HG02970 (cell line): Measurements from ENCODE around the gene CAPN10.

ENCODE experiments used
- ATAC-seq: cut with Tn5 transposase; IDR thresholded peaks from one replicate; pipeline ENCODE4 v1.9.1; 2021; ENCODE audit warnings: mild to moderate bottlenecking, moderate library complexity, moderate number of reproducible peaks; ENCODE audit not compliant: unreplicated experiment, low FRiP score

CAPN10 gene

GRCh38 chr2:240588669-240589068, 2.1 kb downstream of the CAPN10 start:
- ATAC-seq, result no peak

DNA sequence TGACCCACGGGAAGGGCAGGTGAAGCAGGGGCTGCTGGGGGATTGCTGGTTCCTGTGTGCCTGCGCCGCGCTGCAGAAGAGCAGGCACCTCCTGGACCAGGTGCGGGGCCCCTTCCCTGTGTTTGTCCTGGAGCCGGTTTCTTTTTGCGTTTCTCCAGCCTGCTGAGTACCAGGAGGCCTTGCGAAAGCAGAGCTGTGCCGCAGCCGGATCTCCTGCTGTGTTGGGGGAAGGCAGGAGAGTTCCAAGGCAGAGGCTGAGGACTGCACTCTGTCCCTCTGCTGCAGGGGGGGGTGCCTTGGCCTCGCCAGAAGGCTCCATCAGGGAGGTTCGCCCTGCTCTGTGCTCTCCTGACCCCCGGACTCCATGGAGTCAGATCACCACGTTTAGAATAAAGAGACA, 2.8 kb downstream of the CAPN10 start:
- no peak for ATAC-seq

- ATAC-seq, result no peak
Observed at GRCh38 chr2:240589850-240590525, 3.5 kb downstream of the CAPN10 start.

DNA sequence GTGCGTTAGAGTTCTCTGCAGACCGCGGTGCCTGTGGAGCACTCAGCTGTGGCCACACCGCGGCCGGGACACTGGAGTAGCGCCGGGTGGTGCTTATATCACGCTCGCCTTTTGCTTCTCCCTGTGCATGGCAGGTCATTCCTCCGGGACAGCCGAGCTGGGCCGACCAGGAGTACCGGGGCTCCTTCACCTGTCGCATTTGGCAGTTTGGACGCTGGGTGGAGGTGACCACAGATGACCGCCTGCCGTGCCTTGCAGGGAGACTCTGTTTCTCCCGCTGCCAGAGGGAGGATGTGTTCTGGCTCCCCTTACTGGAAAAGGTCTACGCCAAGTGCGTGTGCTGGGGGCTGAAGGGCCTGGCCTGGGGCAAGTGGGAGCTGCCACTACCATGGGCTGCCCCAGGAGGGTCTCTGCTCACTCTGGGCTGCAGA, 4.2 kb downstream of the CAPN10 start:
- no peak for ATAC-seq

DNA sequence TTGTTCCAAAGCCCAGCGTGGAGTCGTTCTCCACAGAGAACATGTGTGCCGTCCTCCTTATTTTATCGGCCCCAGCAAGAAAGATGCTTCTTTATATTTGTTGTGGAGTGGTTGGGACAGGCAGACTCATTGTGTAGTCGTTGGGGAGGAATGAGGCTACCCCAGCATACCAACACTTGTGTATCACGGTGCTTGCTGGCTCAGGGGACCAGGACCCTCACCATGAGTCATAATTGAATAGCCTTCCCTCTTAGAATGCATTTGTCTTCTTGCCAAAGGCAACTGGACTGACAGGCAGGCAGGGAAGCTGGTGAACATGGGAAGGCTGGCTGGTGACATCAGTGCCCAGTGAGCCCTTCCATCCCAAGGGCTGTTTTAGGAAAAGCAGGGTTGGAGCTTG, 4.7 kb downstream of the CAPN10 start:
- no peak for ATAC-seq

DNA sequence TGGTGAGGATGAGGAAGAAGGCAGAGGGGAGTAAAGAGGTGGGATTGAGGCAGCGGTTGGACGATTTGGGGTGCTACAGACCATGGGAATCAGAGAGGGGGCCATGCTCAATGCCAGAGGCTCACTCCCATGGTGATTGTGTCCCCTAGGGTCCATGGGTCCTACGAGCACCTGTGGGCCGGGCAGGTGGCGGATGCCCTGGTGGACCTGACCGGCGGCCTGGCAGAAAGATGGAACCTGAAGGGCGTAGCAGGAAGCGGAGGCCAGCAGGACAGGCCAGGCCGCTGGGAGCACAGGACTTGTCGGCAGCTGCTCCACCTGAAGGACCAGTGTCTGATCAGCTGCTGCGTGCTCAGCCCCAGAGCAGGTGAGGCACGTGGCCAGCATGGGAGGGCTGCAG, 5.2 kb downstream of the CAPN10 start:
- no peak for ATAC-seq

DNA sequence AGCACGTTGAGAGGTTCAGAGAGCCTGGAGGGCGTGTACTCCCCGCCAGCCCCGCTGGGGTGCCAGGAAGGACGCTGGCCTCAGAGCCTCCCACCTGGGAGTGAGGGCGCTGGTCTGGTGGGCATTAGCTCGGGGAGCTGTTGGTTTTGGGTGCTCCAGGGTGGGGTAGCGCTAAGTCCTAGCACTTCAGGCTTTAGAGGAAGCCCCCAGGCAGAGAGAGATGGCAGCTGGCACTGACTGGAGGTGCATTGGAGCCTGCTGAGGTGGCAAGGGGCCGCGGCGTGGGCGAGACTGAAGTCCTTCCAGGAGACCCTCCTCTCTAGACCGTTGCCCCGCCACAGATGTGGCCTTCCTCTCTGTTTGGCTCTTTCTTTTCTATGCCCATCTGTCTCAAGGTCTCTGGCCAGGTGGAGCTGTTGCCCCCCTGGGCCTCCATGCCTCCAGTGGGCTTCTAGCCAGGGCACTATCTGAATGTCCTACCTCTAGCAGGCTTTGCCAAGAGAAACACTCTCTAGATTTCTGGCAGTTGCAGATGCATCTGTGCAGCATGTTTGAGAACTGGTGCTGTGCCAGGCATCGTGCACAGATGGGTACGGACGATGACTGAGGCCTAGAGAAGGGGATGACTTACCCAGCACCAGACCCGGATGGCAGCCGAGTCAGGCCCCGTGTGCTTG, 6.6 kb downstream of the CAPN10 start:
- ATAC-seq, result no peak

DNA sequence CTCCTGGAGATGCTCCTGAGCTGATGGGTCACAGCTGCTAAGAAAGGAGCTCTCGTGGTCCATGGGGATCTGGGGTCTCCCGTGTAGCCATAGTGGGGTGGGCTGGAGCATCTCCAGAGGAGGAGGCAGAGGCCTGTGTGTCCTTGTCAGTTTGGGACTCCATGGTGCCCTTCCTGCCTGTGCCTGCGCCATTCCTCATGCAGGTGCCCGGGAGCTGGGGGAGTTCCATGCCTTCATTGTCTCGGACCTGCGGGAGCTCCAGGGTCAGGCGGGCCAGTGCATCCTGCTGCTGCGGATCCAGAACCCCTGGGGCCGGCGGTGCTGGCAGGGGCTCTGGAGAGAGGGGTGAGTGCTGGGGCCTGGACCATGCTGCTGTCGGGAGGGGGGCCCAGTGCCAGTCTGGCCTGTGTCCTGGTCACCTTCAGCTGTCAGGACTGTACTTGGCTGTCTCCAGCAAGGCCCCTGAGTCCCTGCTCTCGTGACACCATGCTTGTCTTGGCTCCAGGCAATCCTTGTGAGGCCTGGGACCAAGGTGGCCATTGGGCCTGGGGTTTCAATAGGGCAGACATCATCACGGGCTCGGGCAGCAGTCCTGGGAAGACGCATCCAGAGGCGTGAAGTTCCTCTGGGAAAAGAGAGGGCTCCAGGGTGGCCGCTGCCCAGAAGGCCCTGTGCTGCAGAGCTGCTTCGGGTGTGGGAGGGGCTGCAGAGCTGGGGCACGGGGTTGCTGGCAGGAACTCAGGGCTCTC, 7.3 kb downstream of the CAPN10 start:
- ATAC-seq, result no peak

- no peak for ATAC-seq
Observed at GRCh38 chr2:240594511-240595380, 8.2 kb downstream of the CAPN10 start.

DNA sequence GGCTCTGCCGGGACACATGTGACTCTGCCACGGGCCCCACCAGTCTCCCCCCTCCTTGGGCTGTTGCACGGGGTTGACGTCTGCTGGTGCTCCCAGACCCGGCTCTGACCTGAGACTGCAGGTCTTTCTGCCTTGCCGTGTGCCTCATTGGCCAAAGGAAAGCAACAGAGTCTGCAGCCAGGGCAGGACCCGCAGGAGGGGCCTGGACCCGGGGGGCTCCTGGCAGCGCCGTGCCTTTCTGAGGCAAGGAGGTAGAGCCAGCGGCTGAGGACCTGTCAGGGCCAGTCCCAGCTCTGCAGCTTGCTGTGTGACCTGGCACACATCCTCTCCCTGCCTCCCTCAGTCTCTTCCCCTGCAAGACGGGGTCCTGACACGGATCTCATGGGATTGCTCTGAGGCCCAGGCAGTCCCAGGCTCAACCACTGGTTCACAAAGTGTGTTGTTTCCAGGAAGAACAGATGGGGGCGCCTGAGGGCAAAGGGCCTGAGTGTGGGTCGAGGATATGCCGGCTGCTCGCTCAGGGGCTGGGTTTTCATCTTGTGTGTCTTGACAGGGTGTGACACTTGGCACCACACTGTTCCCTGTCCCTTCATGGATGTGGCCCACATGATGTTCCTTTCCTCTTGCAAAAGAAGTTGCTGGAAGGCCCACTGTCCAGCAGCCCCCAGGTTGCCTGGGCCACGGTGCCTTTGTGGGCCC, 9.0 kb downstream of the CAPN10 start:
- ATAC-seq, result no peak

GRCh38 chr2:240596080-240596460, 9.5 kb downstream of the CAPN10 start:
- ATAC-seq, result no peak

DNA sequence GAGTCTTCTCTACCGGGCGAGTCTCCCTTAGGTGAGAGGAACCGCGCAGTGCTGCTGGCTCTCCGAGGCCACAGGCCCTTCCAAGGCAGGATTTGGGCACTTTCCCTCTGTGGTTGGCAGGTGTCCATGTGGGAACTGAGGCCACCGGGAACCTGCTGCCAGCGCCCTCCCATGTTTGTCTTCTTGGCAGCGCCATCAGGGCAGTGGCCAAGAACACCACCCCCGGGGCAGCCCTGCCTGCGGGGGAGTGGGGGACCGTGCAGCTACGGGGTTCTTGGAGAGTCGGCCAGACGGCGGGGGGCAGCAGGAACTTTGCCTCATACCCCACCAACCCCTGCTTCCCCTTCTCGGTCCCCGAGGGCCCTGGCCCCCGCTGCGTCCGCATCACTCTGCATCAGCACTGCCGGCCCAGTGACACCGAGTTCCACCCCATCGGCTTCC, 10.0 kb downstream of the CAPN10 start:
- ATAC-seq, result no peak

GRCh38 chr2:240597054-240597418, 10.5 kb downstream of the CAPN10 start:
- no peak for ATAC-seq

DNA sequence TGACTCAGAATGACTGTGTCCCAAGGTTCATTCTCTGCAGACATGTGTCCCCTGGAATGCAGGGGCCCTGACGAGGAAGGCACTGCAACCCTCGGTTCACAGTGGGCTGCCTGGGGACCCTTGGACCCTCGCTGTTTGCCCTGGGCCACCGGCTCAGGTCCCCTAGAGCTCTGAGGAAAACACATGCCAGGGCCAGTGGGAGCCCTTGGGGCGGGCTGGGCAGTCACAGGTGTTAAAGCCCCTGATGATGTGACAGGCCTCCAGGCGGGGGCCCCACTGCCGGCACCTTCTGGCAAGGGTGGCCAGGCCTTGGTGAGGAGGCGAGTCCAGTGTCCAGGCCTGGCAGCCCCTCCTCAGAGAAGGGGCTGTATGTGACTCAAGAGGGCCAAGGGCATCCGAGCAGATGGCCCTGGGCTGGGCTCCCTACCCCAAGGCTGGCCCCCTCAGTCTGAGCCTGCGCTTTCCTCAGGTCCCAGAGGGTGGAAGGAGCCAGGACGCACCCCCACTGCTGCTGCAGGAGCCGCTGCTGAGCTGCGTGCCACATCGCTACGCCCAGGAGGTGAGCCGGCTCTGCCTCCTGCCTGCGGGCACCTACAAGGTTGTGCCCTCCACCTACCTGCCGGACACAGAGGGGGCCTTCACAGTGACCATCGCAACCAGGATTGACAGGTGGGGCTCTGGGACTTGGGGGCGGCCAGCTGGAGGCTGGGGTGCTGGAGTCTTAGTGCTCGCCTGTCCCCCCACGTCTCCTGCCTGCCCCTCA, 11.1 kb downstream of the CAPN10 start:
- no peak for ATAC-seq

DNA sequence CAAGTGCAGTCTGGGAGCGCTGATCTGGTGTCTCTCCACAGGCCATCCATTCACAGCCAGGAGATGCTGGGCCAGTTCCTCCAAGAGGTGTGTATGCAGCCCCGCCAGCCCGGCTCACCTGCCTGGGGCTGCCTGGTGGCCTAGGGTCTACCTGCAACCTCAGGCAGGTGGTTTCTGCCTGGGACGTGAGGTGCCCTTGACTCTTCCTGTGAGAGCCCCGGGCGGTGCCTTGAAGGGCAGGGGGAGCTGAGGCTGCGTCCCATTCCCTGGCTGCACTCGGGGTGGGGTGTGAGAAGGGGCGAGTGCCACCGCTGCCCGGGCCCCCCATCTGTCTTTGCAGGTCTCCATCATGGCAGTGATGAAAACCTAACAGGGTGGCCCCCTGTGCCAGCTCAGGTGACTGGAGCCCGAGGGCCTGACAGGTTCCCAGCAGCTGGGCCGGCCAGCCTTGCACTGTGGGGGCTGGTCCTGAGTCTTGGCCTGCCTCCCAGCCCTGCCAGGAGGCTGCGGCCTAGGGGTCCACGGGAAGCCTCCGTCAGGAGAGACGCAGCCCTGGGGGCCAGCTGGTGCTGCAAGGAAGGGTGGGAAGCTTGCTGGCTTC, 11.9 kb downstream of the CAPN10 start:
- no peak for ATAC-seq

- no peak for ATAC-seq
Observed at GRCh38 chr2:240599141-240599583, 12.6 kb downstream of the CAPN10 start.

DNA sequence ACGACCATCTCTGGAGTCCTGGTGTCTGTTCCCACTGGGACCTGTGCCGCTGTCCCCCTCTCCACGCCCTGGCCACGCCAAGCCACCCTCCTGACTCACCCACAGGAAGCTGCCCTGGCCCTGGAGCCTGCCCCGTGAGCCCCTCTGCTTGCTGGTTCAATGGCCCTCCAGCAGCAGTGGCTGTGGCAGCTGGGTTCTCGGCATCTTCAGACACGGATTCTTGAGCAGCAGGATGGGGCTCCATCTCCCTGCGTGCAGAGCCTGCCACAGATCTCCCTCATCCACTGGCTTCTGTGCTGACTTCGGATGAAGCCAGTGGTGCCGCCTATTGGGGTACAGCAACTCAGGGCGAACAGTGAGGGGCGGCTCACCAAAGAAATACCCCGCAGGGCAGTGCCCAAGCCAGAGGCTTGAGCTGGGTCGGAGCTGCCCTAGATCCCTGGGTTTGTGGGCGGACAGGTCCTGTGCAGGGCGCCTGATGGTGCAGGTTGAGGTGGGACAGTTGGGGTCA, 14.0 kb downstream of the CAPN10 start:
- no peak for ATAC-seq

DNA sequence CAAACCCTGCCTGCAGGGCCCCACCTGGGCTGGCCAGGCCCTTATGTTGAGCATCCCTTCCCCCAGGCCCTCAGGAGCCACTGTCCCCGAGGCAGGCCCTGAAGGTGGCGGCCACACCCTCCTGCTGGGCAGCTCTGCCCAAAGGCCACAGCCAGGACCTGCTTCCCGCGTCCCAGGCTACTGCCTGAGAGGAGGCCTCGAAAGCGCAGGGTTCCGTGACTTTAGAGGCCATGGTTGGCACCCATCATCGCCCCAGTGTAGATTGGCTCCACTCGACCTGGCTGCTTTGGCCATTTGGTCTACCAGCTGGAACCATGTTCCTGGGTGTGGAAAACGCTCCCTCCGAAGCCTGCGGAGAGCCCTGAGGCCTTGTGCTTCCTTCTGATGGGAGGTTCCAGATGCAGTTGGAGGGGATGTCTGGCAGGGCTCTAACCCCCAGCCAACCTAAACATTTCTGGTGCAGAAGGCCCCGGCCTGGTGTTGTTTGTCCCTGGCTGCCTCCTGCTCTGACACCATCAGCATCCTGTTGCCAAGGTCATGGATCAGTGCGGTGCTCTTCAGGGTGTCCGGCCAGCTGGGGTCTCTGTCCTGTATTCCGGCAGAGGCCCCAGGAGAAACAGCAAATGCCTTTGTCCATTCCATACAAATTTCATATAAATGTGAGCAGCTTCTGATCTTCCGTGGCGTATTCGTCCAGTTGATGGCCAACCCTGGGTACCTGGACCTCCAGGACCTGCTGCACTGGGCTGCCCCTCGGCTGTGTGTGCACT, 14.7 kb downstream of the CAPN10 start:
- ATAC-seq, result no peak
